ENCODE measurements around the gene PGAP2. TPM values are rescaled to one million over a fixed set of nuclear protein-coding genes. Genes with fewer than 3 reads are reported as not detected.

The PGAP2 gene
- total RNA-seq, 1 donor, result 10.9 TPM

- Histone ChIP-seq H3K36me3 (ENCODE audit: insufficient read depth, low read length) (peaks cover 84% of the 10 kb centered on the region), H3K4me1 (ENCODE audit: insufficient read depth, low read length) (no peaks in the 10 kb centered on the region), H3K4me2 (ENCODE audit: insufficient read depth, low read length) (no peak overlapping the region), H3K4me3 (ENCODE audit: insufficient read depth, low read length) (no peak overlapping the region), H3K79me2 (ENCODE audit: insufficient read depth, low read length) (peaks cover 12% of the 10 kb centered on the region), H4K20me1 (ENCODE audit: insufficient read depth, low read length) (no peaks in the 10 kb centered on the region), H3K27ac (ENCODE audit: low read depth, low read length) (no peak overlapping the region), H3K27me3 (ENCODE audit: insufficient read depth, low read length) (no peaks in the 10 kb centered on the region), H3K9me3 (ENCODE audit: low read depth, low read length) (no peaks in the 10 kb centered on the region), H2AFZ (ENCODE audit: low read length) (no peak overlapping the region)
- DNase-seq (ENCODE audit: insufficient read length, low spot score, missing footprints), result no peak
- no peak for TF ChIP-seq CTCF (IDR thresholded peaks at IDR 0.05; ENCODE audit: extremely low read depth, low read depth, low read length)
These were observed 35.2 kb upstream of the PGAP2 start for GRCh38 chr11:3773180-3773579.

- Histone ChIP-seq H3K4me1 (ENCODE audit: insufficient read depth, low read length) (no peaks in the 10 kb centered on the region), H3K27ac (ENCODE audit: low read depth, low read length) (no peak overlapping the region), H3K27me3 (ENCODE audit: insufficient read depth, low read length) (no peaks in the 10 kb centered on the region), H3K9me3 (ENCODE audit: low read depth, low read length) (no peaks in the 10 kb centered on the region), H3K4me2 (ENCODE audit: insufficient read depth, low read length) (no peak overlapping the region), H2AFZ (ENCODE audit: low read length) (no peak overlapping the region), H4K20me1 (ENCODE audit: insufficient read depth, low read length) (peaks cover 4% of the 10 kb centered on the region), H3K36me3 (ENCODE audit: insufficient read depth, low read length) (peaks cover 84% of the 10 kb centered on the region), H3K4me3 (ENCODE audit: insufficient read depth, low read length) (no peak overlapping the region), H3K79me2 (ENCODE audit: insufficient read depth, low read length) (peaks cover 36% of the 10 kb centered on the region)
- no peak for TF ChIP-seq CTCF (IDR thresholded peaks at IDR 0.05; ENCODE audit: extremely low read depth, low read depth, low read length)
- DNase-seq (ENCODE audit: insufficient read length, low spot score, missing footprints), result no peak
These were observed 32.5 kb upstream of the PGAP2 start for GRCh38 chr11:3775736-3776406.

GRCh38 chr11:3781423-3781822 lies 26.9 kb upstream of the PGAP2 start:
- Histone ChIP-seq H3K27ac (ENCODE audit: low read depth, low read length) (peak overlapping the region; percentile 67), H3K36me3 (ENCODE audit: insufficient read depth, low read length) (peaks cover 37% of the 10 kb centered on the region), H3K27me3 (ENCODE audit: insufficient read depth, low read length) (no peaks in the 10 kb centered on the region), H3K4me3 (ENCODE audit: insufficient read depth, low read length) (no peak overlapping the region), H3K79me2 (ENCODE audit: insufficient read depth, low read length) (peaks cover 76% of the 10 kb centered on the region), H4K20me1 (ENCODE audit: insufficient read depth, low read length) (peaks cover 26% of the 10 kb centered on the region), H2AFZ (ENCODE audit: low read length) (no peak overlapping the region), H3K9me3 (ENCODE audit: low read depth, low read length) (no peaks in the 10 kb centered on the region), H3K4me1 (ENCODE audit: insufficient read depth, low read length) (peaks cover 9% of the 10 kb centered on the region), H3K4me2 (ENCODE audit: insufficient read depth, low read length) (peak overlapping the region; percentile 48)
- no peak for DNase-seq (ENCODE audit: insufficient read length, low spot score, missing footprints)
- no peak for TF ChIP-seq CTCF (IDR thresholded peaks at IDR 0.05; ENCODE audit: extremely low read depth, low read depth, low read length)

GRCh38 chr11:3782963-3783362 lies 25.4 kb upstream of the PGAP2 start:
- H2AFZ ChIP-seq (ENCODE audit: low read length), result no peak overlapping the region
- H3K4me1 ChIP-seq (ENCODE audit: insufficient read depth, low read length), result peaks cover 17% of the 10 kb centered on the region
- peaks cover 34% of the 10 kb centered on the region for H4K20me1 ChIP-seq (ENCODE audit: insufficient read depth, low read length)
- DNase-seq (ENCODE audit: insufficient read length, low spot score, missing footprints), result no peak
- H3K9me3 ChIP-seq (ENCODE audit: low read depth, low read length), result no peaks in the 10 kb centered on the region
- H3K4me2 ChIP-seq (ENCODE audit: insufficient read depth, low read length), result no peak overlapping the region
- no peak overlapping the region for H3K4me3 ChIP-seq (ENCODE audit: insufficient read depth, low read length)
- H3K36me3 ChIP-seq (ENCODE audit: insufficient read depth, low read length), result peaks cover 27% of the 10 kb centered on the region
- no peaks in the 10 kb centered on the region for H3K27me3 ChIP-seq (ENCODE audit: insufficient read depth, low read length)
- no peak for TF ChIP-seq CTCF (IDR thresholded peaks at IDR 0.05; ENCODE audit: extremely low read depth, low read depth, low read length)
- H3K27ac ChIP-seq (ENCODE audit: low read depth, low read length), result no peak overlapping the region
- peaks cover 92% of the 10 kb centered on the region for H3K79me2 ChIP-seq (ENCODE audit: insufficient read depth, low read length)
